Thyroid gland (tissue), 4 donors: Measurements from ENCODE around the gene OR6B1.

Experiments
- POLR2A ChIP-seq, 2 donors: fragments of 450-650 bp; IDR thresholded peaks; one replicate each; pipeline ENCODE4 v1.6.1; 2017; ENCODE audit warnings: antibody characterized with exemption in 2 of 2, mild to moderate bottlenecking in 2 of 2, moderate library complexity in 1 of 2
- TF ChIP-seq, protein P1 (sequence below), 6 experiments: fragments of 200-600 bp in 3 of 6; fragments of 450-650 bp in 3 of 6; sonication (generic) in 3 of 6; IDR thresholded peaks; one replicate each; pipeline ENCODE4 v1.5.1; 2016 to 2019; ENCODE audit warnings: antibody characterized with exemption in 6 of 6, mild to moderate bottlenecking in 2 of 6, inconsistent platforms in 1 of 6, moderate library complexity in 1 of 6

DNA sequence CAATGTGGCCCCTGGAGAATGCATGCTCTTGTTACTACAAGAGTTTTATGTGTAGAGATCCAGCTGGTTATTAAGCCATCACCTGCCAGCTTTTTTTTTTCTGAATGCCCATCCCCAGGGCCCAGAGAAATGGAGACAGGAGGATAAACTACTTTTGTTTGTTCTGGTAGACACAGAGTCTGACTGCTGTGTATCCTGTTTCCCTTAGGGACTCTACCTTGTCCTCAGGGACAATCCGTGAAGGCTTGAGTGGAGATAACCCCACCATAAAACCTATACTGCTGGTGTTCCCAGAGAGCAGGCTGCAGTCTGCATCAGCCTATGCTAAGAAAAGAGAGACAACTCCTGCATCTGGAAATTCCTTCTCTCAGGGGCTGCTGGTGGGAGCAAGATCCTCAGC lies 48.5 kb downstream of the OR6B1 start, which contains the start of gene OR2A5:
- TF ChIP-seq, protein P1, sequence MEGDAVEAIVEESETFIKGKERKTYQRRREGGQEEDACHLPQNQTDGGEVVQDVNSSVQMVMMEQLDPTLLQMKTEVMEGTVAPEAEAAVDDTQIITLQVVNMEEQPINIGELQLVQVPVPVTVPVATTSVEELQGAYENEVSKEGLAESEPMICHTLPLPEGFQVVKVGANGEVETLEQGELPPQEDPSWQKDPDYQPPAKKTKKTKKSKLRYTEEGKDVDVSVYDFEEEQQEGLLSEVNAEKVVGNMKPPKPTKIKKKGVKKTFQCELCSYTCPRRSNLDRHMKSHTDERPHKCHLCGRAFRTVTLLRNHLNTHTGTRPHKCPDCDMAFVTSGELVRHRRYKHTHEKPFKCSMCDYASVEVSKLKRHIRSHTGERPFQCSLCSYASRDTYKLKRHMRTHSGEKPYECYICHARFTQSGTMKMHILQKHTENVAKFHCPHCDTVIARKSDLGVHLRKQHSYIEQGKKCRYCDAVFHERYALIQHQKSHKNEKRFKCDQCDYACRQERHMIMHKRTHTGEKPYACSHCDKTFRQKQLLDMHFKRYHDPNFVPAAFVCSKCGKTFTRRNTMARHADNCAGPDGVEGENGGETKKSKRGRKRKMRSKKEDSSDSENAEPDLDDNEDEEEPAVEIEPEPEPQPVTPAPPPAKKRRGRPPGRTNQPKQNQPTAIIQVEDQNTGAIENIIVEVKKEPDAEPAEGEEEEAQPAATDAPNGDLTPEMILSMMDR (IDR thresholded peaks at IDR 0.05), result no peak
- TF ChIP-seq POLR2A (IDR thresholded peaks at IDR 0.05), result no peak
